ENCODE measurements around the gene LXN.

LXN gene

DNA sequence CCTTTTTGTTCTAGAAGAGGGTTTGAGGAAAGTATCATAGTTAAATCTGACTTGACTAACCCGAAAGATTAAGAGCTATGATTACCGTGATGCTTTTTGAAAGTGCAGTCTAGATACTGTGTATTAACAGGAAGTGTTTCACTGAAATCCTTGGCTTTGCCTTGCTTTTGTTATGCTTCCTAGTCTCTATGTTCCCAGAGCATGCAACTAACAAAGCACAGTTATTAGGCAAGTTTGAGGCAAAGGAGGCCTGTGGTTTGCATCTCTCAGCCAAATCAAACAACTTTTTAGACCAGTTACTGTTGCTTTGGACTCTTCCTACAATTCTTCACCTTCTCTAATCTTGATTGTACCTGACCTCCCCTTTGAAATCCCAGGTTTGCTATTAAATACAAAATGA, 3.9 kb downstream of the LXN start:
- DNase-seq (ENCODE audit: low spot score), result no peak

DNA sequence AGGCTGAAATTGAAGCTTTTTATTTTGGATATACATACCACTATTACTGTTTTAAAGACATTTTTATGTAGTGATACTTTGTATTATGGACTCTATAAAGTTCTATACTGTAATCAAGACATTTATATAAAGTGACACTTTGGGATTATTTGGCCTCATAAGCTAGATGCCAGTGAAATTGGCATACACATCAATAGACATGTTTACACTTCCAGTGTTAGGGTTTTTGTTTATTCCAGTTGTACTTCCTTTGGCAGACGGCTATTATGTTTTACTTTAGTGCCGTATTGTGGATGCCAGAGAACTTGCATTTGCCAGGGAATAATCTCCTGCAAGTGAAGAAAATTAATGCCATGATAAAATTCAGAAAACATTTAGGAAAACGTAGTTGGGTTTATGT, 6.0 kb downstream of the LXN start:
- DNase-seq (ENCODE audit: low spot score), result no peak

GRCh38 chr3:158663832-158664231, 8.6 kb downstream of the LXN start:
- DNase-seq (ENCODE audit: low spot score), result no peak

- no peak for DNase-seq (ENCODE audit: low spot score)
Measured at GRCh38 chr3:158663246-158663645, 9.2 kb downstream of the LXN start.

- DNase-seq (ENCODE audit: low spot score), result no peak
Measured at GRCh38 chr3:158660711-158661110, 11.7 kb downstream of the LXN start.

DNA sequence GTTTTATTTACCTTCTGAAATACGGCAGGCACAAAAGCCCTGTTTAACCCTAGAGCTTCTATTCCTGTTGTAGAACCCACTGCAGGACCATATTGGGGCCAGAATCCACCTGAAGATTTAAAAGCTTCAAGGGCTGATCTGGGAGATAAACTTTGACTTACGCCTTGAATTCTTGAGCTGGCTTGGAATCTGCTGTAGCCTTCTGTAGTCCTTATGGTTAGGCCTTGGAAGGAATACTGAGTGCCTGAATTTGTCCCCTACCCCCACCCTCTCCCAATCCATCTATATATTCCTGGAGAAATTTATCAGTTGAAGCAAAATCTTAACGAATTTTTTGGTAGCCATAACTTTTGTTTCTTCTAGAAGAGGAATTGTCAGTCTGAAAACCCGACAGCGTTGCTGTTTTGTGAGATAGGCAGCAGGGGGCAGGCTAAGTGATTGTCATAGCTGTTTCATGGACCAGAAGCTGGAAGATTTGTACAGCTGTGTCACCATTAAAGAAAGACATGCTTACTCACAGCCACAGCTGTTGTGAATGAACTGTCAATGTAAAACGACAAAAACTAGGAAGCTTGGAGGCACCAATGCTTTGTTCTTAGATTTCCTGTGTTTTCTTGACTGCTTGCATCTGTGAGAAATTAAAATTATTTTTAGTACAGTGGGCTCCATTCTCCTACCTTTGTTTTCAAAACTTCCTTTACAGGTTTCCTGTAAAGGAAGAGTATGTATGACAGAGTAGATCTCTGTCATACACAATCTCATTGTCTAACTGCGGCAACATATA, 12.8 kb downstream of the LXN start:
- peak; percentile 60 for DNase-seq (ENCODE audit: low spot score)

GRCh38 chr3:158658889-158659288, 13.6 kb downstream of the LXN start:
- no peak for DNase-seq (ENCODE audit: low spot score)

DNA sequence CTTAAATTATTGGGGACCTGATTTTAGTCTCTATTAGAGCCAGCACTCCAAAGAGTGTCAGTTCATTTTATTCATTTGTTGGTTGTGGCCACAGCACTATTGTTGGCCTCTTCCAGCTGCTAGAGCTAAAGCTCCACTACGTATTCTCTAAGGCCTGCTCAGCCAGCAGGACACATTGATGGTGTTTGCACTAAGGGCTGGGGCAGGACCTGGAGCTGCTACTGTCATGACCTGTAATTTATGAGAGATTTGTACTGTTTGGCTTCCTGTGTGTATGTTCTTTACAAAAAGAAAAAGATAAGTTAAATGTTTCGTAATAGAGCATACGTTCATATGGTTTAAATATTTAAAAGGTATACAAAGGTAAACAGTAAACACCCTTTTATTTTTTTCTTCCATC, 20.0 kb downstream of the LXN start:
- no peak for DNase-seq (ENCODE audit: low spot score)

DNA sequence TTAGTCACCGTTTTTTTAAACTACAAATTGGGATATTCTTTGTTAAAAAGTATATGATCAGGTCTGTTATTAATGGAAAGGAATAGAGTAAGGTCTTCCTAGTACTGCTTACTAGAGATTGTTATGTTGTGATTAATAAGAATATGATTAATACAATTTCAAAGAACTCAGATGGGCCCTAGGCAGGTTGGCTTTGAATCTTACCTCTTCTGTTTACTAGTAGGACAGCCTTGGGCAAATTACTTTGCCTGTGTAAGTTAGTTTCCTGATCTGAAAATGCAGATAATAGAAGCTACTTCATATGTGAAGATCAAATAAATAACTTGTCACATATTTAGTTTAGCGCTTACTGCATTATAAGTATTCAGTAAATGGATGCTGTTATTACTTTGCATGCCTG, 21.3 kb downstream of the LXN start:
- DNase-seq (ENCODE audit: low spot score), result no peak

GRCh38 chr3:158649791-158650190, 22.7 kb downstream of the LXN start:
- DNase-seq (ENCODE audit: low spot score), result no peak

DNA sequence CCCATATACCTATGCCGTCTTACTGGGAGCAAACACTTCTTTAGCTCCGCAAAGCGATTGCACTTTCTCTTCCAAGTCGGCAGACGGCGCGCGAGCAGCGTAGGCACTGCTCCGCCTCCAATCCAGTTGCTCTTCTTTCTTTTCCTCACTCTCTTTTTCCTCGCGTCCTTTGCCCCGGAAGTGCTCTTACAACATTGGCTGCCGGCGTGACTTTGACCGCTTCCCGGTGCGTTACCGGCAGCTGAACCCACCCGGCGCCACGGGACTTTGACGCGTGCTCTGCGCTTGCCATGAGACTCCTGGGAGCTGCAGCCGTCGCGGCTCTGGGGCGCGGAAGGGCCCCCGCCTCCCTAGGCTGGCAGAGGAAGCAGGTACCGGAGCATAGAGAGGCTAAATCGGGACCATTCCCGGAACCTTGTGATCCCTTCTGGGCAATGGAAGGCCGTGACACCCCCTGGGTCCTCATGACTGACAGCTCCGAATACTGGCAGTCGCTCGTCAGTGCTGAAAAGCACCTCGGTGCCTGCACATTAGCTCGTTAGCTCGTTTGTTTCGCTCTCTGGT, 28.0 kb downstream of the LXN start, which contains the start of gene GFM1:
Gene GFM1 (plus strand): TSS at position 183 of the 564 bp plus-strand sequence. CDS start 108 bp downstream, at position 291.
- DNase-seq (ENCODE audit: low spot score), result peak; percentile 92

GRCh38 chr3:158642474-158643210, 29.8 kb downstream of the LXN start:
- DNase-seq (ENCODE audit: low spot score), result no peak

DNA sequence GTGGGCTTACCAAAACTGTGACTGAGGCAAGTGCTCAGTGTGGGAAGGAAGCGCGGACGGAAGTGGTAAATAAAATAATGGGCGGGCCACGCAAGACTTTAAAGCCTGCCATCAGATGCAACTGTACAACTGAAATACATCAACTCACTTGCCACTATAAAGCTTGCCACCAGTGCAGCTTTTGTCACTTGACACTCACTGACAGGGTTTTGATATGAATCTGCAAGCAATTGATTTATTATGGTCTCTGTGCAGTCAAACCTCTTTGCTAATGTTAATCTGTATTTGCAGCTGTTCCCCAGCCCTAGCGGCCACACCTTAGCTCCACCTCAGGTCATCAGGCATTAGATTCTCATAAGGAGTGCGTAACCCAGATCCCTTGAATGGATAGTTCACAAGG, 30.4 kb downstream of the LXN start:
- DNase-seq (ENCODE audit: low spot score), result peak; percentile 19

GRCh38 chr3:158640646-158641045, 31.8 kb downstream of the LXN start:
- DNase-seq (ENCODE audit: low spot score), result no peak

GRCh38 chr3:158631981-158632380, 40.5 kb downstream of the LXN start:
- DNase-seq (ENCODE audit: low spot score), result no peak

DNA sequence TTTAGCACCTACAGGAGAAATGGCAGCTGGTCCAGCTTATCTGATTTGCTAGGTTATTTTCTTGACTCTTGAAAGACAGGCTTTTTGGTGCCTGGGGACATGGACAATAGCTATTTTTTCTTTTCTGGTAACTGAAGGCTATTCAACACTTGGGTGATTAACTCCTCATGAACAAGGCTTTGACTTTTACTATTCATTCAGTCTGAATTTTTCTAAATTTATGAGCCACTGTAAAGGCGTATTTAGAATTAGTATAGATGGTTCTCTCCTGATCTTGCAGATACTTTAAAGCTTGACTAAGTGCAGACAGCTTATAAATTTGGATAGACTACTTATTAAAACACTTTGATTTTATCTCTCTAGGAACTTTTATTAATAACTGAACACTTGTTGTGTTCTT, 46.6 kb downstream of the LXN start:
- DNase-seq (ENCODE audit: low spot score), result no peak

GRCh38 chr3:158617982-158618875, 54.2 kb downstream of the LXN start:
- DNase-seq (ENCODE audit: low spot score), result no peak
